GM21526 (cell line): ENCODE measurements around the gene EFTUD2.

Source experiments
- ATAC-seq: cut with Tn5 transposase; IDR thresholded peaks from one replicate; pipeline ENCODE4 v1.9.1; 2021; ENCODE audit warnings: moderate library complexity; ENCODE audit not compliant: unreplicated experiment, low FRiP score

Gene EFTUD2

DNA sequence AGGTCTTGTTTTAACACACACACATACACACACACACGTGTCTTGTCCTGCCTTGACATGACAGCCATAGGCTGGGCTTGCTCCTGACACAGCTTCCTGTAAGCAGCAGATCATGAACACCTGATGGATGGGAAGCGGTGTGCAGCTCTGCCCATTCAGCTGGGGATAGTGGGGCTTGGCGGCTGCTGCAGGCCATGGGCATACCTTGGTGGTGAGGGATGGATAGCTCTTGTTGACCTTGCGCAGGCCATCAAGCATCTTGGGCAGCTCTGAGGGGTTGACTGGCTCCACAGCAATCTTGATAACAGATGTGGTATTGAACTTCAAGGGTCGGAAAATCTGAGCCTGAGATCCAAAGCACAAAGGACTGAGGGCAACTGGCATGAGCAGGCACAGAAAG, 39.5 kb downstream of the EFTUD2 start:
- ATAC-seq: no peak

DNA sequence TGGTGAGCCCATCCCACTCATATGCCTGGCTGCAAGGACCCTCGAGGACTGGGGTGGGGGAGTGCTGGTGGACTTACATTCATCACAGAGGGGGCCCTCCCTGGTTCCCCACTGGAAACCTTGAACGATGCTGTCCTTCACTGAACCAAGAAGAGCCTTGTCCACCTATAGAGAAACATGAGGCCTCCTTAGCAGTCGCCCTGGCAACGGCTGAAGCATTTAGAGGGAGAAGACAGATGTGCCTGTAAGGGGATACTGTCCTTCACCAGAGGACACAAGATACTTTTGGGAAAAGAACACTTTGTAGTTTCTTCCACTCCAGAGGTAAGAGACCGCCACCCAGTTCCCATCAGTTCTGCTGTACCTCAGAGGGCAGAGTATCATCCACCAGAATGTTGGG, 45.1 kb downstream of the EFTUD2 start:
- ATAC-seq: no peak

DNA sequence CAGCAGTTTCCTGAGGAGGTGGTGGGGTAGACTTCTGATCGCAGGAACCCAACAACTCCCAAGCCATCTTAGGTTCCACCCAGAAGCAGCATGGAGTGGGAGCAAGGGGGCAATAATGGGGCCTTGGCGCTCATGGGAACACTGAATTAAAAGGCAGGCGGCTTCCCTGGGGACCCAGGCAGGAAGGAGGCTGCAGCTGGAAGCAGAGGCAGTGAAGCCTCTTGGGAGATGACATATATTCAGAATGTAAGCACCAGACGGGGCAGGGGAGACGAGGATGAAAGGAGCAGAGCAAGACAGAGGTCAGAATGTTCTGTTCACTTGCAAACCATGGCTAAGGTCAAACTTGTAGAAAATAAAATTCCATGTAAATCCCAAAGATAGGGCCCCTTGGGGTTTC, 48.6 kb downstream of the EFTUD2 start:
- no peak for ATAC-seq

- no peak for ATAC-seq
These were observed 49.2 kb downstream of the EFTUD2 start for GRCh38 chr17:44850025-44850424.

DNA sequence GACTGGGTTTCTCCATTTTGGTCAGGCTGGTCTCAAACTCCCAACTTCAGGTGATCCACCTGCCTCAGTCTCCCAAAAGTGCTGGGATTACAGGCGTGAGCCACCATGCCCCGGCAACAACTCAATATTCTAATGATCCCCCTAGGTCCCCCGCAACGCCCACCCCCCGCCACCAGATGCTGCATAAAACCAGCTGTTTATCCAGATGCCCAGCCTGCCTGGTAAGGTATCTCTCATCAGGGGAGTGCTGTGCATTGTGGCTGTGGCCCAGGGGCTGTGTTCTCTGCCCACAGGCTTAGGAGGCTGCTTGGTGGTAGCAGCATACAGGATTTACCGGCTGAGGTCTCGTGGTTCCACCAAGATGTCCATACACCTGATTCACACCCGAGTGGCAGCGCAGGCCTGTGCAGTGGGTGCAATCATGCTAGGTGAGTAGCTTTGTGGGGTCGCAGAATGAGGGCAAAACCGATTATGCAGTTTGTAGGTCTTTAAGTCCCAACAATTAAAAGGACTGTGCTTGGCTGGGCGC, 50.2 kb downstream of the EFTUD2 start:
- no peak for ATAC-seq

DNA sequence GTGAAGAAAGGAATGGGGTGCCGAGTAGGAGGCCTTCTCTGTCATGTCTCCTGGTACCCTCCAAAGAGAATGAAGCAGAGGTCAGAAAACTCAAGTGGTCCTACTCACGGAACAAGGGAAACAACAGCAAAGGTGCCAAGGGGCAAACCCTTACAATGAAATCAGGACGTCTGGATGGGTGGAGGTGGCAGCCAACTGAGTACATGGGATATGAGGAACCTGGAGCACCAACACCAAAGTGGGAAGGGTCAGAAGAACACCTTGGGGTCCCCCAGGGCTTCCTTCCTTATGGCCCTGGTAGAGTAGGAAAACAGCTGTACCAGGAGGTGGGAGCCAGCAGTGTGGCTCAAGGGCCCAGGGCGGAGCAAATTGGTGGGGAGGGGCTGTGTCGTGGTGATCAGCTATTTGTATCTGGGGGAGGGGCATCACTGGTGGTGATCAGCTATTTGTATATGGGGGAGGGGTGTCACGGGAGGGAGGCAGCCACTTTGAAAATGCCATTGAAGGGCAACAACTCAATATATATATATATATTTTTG, 50.9 kb downstream of the EFTUD2 start:
- ATAC-seq: no peak

DNA sequence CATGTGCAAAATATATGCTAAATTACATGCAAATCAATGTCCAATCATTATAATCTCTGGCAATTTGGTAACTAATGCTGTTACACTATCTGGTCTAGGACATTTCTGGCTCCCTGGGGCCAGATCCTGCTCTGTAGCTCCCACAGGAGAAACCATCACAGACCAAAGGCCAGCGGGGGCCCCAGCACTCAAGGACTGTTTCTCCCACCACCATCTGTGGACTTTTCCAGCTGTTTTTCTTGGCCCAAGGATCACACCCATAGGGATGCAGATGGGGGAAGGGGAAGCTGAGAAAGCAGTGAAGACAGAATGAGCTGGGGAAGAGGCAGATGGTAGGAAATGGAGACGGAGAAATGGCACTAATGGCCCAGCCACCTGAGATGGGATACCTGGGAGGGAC, 51.7 kb downstream of the EFTUD2 start, which contains the start of gene HIGD1B:
HIGD1B (plus strand) TSS at position 298 of the 400 bp plus-strand sequence. CDS start 270 bp downstream, outside the sequence.
- ATAC-seq: no peak

DNA sequence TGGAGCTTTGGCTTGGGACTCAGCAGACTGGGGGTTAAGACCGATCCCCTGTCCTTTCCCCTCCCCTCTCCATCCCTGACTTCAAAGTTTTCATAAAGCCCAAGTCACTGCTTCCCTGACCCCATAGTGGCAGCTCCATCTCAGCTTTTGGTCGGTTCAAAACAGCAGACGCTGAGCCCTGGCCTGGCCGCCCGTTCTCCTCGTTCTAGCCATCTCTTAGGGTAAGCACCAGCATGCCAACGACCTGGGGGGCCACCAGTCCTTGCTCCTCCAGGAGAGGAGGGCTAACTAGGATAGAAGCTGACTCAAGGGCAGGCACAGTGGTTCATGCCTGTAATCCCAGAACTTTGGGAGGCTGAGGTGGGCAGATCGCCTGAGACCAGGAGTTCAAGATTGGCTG, 53.0 kb downstream of the EFTUD2 start:
- ATAC-seq: no peak

DNA sequence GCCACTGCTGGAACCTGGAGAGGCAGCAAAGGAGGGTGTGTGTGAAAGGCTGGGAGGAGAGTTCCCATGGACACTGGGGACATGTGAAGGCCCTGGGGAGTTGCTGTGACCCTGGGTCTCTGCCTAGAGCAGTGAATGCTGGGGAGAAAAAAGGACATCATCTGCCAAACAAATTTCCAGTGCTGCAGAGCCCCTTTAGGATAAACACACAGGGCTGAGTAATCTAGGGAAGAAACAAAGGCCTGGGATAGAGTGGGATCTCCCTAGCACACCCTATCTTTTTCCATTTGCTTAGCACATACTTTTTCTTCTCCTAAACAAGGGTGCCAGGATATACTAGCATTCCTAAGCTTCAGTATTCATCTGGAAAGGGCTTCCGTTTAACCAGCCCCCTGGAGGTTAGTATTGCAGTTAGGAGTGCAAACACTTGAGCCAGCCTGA, 54.8 kb downstream of the EFTUD2 start:
- ATAC-seq: no peak

- ATAC-seq: no peak
These were observed 56.5 kb downstream of the EFTUD2 start for GRCh38 chr17:44842748-44843147.

- no peak for ATAC-seq
These were observed 58.3 kb downstream of the EFTUD2 start for GRCh38 chr17:44840936-44841335.

GRCh38 chr17:44840274-44840673, 59.0 kb downstream of the EFTUD2 start:
- no peak for ATAC-seq

- no peak for ATAC-seq
These were observed 62.0 kb downstream of the EFTUD2 start for GRCh38 chr17:44837196-44837595.

DNA sequence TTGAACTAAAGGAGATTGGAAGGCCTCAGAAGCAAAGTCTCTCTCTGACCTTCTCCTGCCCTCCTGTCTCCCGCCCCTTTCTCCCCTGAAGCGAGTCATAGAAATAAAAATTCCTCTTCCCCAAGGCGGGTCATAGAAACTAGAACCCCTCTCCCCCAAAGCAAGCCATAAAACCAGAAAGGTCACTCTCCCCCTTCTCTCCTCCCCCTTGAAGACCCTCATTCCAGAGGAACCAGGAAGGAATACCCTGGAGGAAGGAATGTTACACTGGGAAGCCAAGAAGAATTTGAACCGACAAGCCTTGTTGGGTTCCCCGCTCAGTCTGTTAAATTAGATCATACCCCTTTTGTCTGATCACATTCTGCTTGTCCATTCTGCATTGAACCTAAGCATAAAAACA, 66.4 kb downstream of the EFTUD2 start:
- no peak for ATAC-seq

- ATAC-seq: no peak
These were observed 67.9 kb downstream of the EFTUD2 start for GRCh38 chr17:44831371-44831770.

GRCh38 chr17:44830359-44831288, 68.6 kb downstream of the EFTUD2 start:
- ATAC-seq: no peak

DNA sequence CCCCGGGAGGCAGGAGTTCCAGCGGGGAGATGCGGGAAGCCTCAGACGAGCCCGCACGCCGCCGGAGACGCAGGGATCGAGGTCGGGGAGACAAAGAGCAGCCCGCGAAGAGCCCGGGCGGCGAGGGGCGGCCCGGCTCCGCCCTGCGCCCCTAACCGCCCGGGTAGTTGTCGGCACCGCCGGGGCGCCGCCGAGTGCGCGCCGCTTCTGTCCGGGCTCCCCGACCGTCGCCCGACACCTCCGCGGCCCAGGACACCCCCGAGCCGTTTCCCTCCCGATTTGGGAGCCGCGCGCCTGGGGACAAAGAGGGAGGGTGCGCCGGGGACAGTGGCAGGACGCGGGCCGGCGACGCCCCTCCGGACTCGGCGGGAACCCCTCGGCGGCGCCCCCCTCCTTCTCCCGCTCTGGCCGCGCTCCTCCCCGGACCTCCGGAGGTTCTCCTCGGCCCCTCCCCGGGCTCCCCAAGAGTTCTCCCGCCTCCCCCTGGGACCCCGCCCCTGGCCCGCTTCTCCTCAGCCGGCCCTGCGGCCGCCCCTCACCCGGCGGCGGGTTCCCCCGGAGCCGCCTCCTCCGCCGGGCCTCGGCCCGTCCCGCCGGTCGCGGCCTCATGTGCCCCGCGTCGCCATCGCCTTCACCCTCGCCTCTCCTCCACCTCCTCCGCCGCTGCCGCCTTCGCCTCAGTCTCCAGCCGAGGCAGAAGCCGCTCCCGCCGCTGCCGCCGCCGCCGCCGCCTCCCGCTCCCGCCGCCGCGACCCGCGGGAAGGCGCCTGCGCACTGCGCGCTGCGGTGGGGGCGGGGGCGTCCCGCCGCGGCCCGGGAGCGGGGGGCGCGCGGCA, 69.5 kb downstream of the EFTUD2 start, which contains the start of gene GJC1:
GJC1 (minus strand) TSS at position 765 of the 836 bp plus-strand sequence. CDS start 24,470 bp downstream, outside the sequence.
- no peak for ATAC-seq

DNA sequence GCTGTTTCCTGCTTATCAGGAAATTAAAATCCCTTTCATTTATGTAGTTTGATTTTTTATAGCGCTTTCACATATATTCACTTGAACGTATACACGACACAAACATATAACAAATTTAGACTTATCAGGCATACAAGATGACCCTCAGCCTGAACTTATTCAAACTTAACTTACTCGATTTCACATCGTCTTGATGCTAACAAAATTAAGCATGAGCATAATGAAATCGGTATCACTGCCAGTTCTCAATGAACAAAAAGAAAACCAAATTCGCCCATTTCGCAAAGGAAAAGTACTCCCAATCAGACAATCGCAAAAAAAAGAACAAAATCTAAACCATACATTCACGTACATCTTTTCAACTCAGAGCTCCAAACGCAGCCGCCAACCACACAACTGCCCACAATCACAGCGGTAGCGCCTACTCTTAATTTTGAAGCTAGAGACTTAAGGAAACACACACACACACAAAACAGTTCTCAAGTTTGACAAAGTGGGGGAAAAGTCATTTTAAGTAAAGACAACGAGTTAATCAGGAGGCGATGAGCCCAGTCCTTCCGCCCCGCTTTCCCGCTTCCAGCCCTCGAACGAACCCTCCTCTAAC, 70.2 kb downstream of the EFTUD2 start:
- ATAC-seq: no peak

DNA sequence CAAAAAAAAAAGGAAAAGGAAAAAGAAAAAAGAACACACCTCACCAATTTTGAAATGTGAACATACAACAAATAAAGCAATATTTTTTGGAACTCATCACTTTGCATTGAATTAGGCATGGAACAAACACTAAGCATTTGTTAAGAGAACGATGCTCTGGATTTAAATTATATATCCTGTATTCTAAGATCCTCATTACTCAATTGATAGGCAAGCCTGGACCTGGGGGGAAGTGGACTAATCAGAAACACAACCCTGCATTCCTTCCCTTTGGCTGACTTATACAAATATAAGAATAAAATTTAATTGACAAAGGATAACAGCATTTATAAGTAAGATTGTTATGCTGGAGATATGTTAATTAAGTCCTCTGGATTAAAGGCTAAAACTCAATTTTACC, 71.4 kb downstream of the EFTUD2 start:
- ATAC-seq: no peak

- no peak for ATAC-seq
These were observed 73.0 kb downstream of the EFTUD2 start for GRCh38 chr17:44826123-44826790.
